GM10266 (cell line): Measurements from ENCODE around the gene RHOG.
"Not testable (repeated sequence)": the region's sequence is repeated elsewhere in the genome, so short reads cannot be mapped to it uniquely, and the experiment has no call there.

Experiments used
- DNase-seq: peaks from one replicate; pipeline ENCODE4 v3.0.0; 2012; ENCODE audit errors: extremely low spot score
- CTCF ChIP-seq: IDR thresholded peaks from 2 replicates; pipeline ENCODE4 v1.5.1; 2012; ENCODE audit warnings: mild to moderate bottlenecking, low read depth; ENCODE audit not compliant: control insufficient read depth, insufficient read depth; ENCODE audit errors: missing control alignments

The RHOG gene

GRCh38 chr11:3820971-3821370 lies 19.8 kb downstream of the RHOG start:
- TF ChIP-seq CTCF, result no peak
- no peak for DNase-seq

GRCh38 chr11:3817181-3817800 lies 23.5 kb downstream of the RHOG start:
- DNase-seq, result no peak
- TF ChIP-seq CTCF, result no peak

DNA sequence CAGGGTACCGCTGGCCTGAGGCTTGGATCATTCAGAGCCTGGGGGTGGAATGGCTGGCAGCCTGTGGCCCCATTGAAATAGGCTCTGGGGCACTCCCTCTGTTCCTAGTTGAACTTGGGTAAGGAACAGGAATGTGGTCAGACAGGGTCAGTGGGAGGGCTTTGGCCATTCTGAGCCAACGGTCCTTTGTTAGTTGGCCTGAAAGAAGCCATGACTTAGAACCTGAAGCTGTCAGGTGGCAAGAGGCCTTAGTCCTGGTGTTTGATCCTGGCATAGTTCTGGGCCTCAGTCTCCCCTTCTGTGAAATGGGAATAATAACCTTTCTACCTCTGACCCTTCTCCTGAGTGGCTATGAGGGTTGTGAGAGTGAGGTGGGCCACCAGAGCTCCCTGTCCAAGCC lies 24.1 kb downstream of the RHOG start:
- DNase-seq, result no peak
- no peak for TF ChIP-seq CTCF

DNA sequence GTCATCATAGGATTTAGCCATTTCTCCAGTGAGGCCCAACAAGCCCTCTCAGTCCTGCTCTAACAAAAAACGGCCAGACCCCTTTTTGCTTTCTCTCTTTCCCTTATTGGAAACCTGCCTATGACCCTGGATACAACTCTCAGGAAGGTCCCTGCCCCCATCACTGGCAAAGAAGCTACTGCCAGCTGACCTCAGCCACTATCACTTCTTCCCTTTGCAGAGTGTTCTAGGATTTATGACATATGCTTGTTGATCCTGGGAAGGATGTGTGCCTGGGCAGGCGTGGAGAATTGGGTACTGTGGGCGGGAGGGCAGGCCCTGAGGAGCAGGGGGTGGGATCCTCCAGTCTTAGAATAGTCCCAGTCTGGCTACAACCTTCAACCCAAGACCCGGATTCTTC lies 24.9 kb downstream of the RHOG start:
- no peak for TF ChIP-seq CTCF

DNA sequence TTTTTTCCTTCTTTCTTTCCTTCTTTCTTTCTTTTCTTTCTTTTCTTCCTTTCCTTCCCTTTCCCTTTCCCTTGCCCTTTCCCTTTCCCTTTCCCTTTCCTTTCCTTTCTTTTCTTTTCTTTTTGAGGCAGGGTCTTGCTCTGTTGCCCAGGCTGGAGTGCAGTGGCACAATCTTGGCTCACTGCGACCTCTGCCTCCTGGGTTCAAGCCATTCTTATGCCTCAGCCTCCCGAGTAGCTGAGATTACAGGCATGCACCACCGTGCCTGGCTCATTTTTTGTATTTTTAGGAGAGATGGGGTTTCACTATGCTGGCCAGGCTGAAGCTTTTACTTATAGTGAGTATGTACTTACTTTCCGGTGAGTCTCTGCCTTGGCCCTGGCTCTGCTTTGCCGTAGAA lies 25.9 kb downstream of the RHOG start:
- not testable (repeated sequence) for DNase-seq

More for the DNA sequence above, 24.9 kb downstream of the RHOG start:
- DNase-seq, result no peak

- DNase-seq, result no peak
- no peak for TF ChIP-seq CTCF
Observed at GRCh38 chr11:3810951-3811350, 29.8 kb downstream of the RHOG start.

DNA sequence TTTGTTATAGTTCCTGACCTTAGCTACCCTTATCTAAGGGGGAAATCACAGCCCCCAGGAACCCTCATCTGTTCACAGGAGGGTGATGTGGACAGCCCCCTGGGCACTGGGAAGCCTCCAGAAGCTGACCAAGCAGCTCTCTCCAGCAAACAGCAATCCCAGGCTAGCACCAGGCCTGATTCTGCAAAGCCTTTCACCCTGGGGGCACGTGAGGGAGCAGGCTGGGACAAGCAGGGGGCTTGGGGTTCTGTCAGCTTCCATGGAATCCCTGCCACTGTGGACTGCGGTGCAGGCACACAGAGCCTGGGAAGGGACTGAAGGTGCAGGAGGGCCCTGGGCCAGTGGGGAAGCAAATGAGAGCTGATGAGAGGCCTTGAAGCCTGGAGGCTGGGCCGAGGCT lies 30.3 kb downstream of the RHOG start:
- TF ChIP-seq CTCF, result no peak
- no peak for DNase-seq

DNA sequence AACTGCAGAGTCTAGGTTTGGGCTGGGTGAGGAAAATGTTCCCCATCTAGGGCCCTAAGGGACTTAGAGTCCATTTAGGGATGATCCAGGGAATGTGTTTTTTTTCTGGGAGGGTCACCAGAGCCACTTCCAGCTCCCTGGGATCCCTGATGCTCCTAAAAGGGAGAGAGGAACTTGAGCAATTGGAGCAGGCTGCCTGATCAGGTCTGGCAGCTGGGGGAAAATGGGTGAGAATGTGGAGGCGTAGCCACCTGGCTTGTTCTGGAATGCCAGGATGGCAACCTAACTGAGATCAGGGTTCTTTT lies 31.2 kb downstream of the RHOG start:
- no peak for DNase-seq
- no peak for TF ChIP-seq CTCF
